Natural killer cell treated with Interleukin-12 subunit alpha and Interleukin-12 subunit beta and Interleukin-15 and Interleukin-18, amount 100 ng/mL, for 72 hours (primary cell): Measurements from ENCODE around the gene PRSS16. TPM values are rescaled to one million over a fixed set of nuclear protein-coding genes. Genes with fewer than 3 reads are reported as not detected.
"Not testable (repeated sequence)": the region's sequence is repeated elsewhere in the genome, so short reads cannot be mapped to it uniquely, and the experiment has no call there.

Source experiments
- ATAC-seq, 2 donors: fragments of 150-1000 bp; cut with Tn5 transposase in 1 of 2; sonication (Bioruptor Pico), chemical (Tn5 transposase) in 1 of 2; 2 replicates each; pipeline ENCODE4 v1.10.0; 2021
- DNase-seq: peaks from one replicate; pipeline ENCODE4 v3.0.0; 2022; ENCODE audit warnings: low spot score
- H3K27ac Mint-ChIP-seq, 2 donors: 1 replicate in 1 of 2; 2 replicates in 1 of 2; pipeline ENCODE4 v1.8.0; 2022; ENCODE audit warnings: mixed read lengths in 2 of 2, mild to moderate bottlenecking in 1 of 2, moderate library complexity in 1 of 2
- H3K27me3 Mint-ChIP-seq, 2 donors: 1 replicate in 1 of 2; 2 replicates in 1 of 2; pipeline ENCODE4 v1.8.0; 2022; ENCODE audit warnings: mixed read lengths in 2 of 2
- H3K36me3 Mint-ChIP-seq: one replicate; pipeline ENCODE4 v1.8.0; 2022; ENCODE audit warnings: mixed read lengths
- H3K4me1 Mint-ChIP-seq, 2 donors: 1 replicate in 1 of 2; 2 replicates in 1 of 2; pipeline ENCODE4 v1.8.0; 2022; ENCODE audit warnings: low read depth in 2 of 2, mixed read lengths in 2 of 2, mild to moderate bottlenecking in 1 of 2
- H3K4me3 Mint-ChIP-seq: one replicate; pipeline ENCODE4 v1.8.0; 2022; ENCODE audit warnings: mixed read lengths
- H3K9me3 Mint-ChIP-seq: 2 replicates; pipeline ENCODE4 v1.8.0; 2022; ENCODE audit warnings: mixed read lengths
- total RNA-seq, 2 donors: library from RNA; stranded (reverse); gene quantifications; one replicate each; pipeline ENCODE4 v1.2.3, GENCODE V29; 2022

Gene PRSS16
- total RNA-seq = not detected

DNA sequence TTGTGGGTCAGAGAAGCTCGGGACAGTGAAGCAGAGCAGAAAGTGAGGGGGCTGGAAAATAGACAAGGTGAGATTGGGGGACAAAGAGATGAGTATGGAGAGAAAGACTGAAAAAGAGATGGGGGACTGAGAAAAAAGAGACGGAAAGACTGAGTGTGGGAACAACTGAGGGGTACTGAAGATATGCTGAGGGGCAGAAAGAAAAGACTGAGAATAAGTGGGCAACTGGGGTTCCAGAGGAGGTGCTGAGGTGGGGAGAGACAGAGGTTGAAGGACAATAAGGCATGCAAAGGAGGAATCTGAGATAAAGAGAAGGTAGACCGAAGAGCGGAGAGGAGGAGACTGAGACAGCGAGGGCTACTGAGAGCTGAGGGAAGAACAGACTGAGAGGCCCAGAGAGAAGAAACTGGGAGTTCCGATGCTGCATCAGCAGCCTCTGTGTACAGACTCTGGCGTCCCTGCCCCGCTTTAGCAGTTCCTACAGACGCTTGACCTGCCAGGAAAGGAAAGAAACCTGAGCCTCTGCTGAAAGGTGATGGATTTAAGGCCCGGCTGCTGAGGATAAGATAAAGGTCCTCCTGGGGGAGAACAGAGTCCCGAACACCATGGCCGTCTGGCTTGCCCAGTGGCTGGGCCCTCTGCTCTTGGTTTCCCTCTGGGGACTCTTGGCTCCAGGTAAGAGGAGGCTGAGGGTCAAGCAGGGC lies at the start of gene PRSS16:
PRSS16 (plus strand) TSS at position 569 of the 704 bp plus-strand sequence; CDS start at position 606, 37 bp downstream.
- Mint-ChIP-seq H3K9me3 (no peaks in the 10 kb centered on the region), H3K27ac (no peak within 1 kb of the TSS), H3K4me1 (peaks cover 2 to 4% of the 10 kb centered on the region in 2 donors), H3K27me3 (peaks cover 19 to 27% of the 10 kb centered on the region in 2 donors), H3K36me3 (no peaks in the 10 kb centered on the region), H3K4me3 (no peak within 1 kb of the TSS)
- DNase-seq (no peak), ATAC-seq (no peak)

- Mint-ChIP-seq H3K27ac (peak overlapping the region; percentile 37), H3K9me3 (no peaks in the 10 kb centered on the region), H3K4me3 (peak overlapping the region; percentile 74), H3K27me3 (peaks cover 0 to 3% of the 10 kb centered on the region in 2 donors), H3K36me3 (peaks cover 8% of the 10 kb centered on the region), H3K4me1 (peaks cover 19 to 26% of the 10 kb centered on the region in 2 donors)
- DNase-seq = no peak
- peak; percentile 74 to 78 for ATAC-seq
These were observed 41.9 kb upstream of the PRSS16 start for GRCh38 chr6:27205375-27206278.

GRCh38 chr6:27206806-27207205 lies 40.7 kb upstream of the PRSS16 start:
- peak overlapping the region; percentile 74 for H3K4me3 Mint-ChIP-seq
- ATAC-seq = peak in 1 of 2 donors; percentile 28

DNA sequence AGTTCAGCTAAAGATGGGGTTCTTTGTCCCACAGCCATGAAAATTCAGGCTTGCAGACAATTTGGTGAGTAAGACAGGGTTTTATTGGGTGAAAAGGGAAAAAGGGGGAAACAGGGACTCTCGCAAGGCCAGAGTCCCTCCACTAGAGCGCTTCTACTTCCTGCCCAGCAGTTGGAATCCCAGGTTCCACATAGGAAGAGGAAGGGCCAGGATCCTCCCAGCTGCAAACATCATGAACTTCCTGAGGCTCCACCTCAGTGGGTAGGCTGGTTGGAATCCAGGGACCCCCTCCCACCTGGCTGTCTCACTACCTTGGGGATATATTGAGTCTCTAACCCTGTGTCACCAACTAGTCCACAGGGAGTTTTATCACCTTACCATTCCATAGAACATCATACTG lies 39.5 kb upstream of the PRSS16 start:
- DNase-seq (no peak), ATAC-seq (no peak)
- Mint-ChIP-seq H3K4me1 (peaks cover 18 to 26% of the 10 kb centered on the region in 2 donors), H3K27ac (no peak overlapping the region), H3K36me3 (peaks cover 8% of the 10 kb centered on the region), H3K9me3 (no peaks in the 10 kb centered on the region), H3K4me3 (no peak overlapping the region), H3K27me3 (peaks cover 0 to 10% of the 10 kb centered on the region in 2 donors)

More at GRCh38 chr6:27206806-27207205, 40.7 kb upstream of the PRSS16 start:
- peaks cover 8% of the 10 kb centered on the region for H3K36me3 Mint-ChIP-seq
- DNase-seq = no peak
- H3K9me3 Mint-ChIP-seq = no peaks in the 10 kb centered on the region
- H3K27ac Mint-ChIP-seq = peak overlapping the region in 1 of 2 donors; percentile 30
- H3K27me3 Mint-ChIP-seq = peaks cover 0 to 9% of the 10 kb centered on the region in 2 donors
- H3K4me1 Mint-ChIP-seq = peaks cover 21 to 26% of the 10 kb centered on the region in 2 donors

- Mint-ChIP-seq H3K9me3 (no peaks in the 10 kb centered on the region), H3K4me3 (no peak overlapping the region), H3K4me1 (peaks cover 18 to 27% of the 10 kb centered on the region in 2 donors), H3K36me3 (peaks cover 8% of the 10 kb centered on the region), H3K27ac (no peak overlapping the region), H3K27me3 (peaks cover 0 to 16% of the 10 kb centered on the region in 2 donors)
- ATAC-seq (no peak), DNase-seq (no peak)
These were observed 38.3 kb upstream of the PRSS16 start for GRCh38 chr6:27209196-27209595.

DNA sequence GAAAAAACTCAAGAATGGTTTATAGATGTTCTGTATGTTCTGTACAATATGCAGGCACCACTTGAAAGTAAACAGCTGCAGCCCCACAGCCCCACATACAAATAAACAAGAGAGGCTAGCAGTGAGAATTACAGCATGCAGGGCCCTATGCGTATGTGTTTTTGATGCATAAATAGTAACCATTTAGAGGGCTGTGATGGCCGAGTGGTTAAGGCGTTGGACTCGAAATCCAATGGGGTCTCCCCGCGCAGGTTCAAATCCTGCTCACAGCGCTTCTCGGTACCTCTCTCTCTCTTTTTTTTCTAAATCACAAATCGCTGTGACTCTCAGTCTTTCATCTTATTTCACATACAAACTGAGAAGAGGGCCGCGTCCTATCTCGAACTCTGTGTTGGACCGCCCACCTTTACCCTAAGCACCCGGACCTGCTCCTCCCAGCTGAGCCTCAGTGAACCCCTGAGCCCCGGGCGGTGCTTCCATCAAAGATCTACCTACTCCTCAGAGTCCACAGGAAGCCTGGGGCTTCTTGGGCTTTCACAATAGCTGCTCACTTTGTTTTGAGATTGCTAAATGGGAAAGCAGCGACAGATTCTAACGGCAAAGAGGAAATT lies 37.7 kb upstream of the PRSS16 start:
- H3K4me1 Mint-ChIP-seq = peaks cover 19 to 29% of the 10 kb centered on the region in 2 donors
- H3K9me3 Mint-ChIP-seq = no peaks in the 10 kb centered on the region
- H3K4me3 Mint-ChIP-seq = no peak overlapping the region
- DNase-seq (no peak), ATAC-seq (peak in 1 of 2 donors; percentile 45)
- peaks cover 8% of the 10 kb centered on the region for H3K36me3 Mint-ChIP-seq
- H3K27me3 Mint-ChIP-seq = peaks cover 0 to 21% of the 10 kb centered on the region in 2 donors
- no peak overlapping the region for H3K27ac Mint-ChIP-seq

GRCh38 chr6:27213091-27213517 lies 34.4 kb upstream of the PRSS16 start:
- peaks cover 8 to 30% of the 10 kb centered on the region in 2 donors for H3K27me3 Mint-ChIP-seq

DNA sequence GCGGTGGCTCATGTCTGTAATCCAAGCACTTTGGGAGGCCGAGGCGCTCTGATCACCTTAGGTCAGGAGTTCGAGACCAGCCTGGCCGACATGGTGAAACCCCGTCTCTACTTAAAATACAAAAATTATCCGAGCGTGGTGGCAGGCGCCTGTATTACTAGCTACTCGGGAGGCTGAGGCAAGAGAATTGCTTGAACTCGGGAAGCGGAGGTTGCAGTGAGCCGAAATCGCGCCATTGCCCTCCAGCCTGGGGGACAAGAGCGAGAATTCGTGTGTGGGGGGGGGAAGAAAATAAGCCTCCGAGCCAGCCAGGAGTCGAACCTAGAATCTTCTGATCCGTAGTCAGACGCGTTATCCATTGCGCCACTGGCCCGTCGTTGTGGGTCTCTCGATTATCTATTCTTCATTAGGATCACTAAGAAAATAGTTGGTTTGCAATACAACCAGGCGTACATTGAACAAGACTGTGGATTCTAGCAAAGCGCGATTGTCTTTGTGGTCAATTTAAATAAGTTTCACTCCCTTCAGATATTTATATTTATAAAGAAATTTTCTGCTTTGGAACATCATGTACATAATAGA lies 33.9 kb upstream of the PRSS16 start:
- DNase-seq = no peak
- H3K27ac Mint-ChIP-seq = no peak overlapping the region
- peaks cover 3% of the 10 kb centered on the region for H3K9me3 Mint-ChIP-seq
- peak overlapping the region; percentile 80 for H3K4me3 Mint-ChIP-seq
- peaks cover 6% of the 10 kb centered on the region for H3K36me3 Mint-ChIP-seq
- H3K27me3 Mint-ChIP-seq = peaks cover 8 to 31% of the 10 kb centered on the region in 2 donors
- H3K4me1 Mint-ChIP-seq = peaks cover 9 to 12% of the 10 kb centered on the region in 2 donors
- no peak for ATAC-seq

More at GRCh38 chr6:27213091-27213517, 34.4 kb upstream of the PRSS16 start:
- H3K4me1 Mint-ChIP-seq = peaks cover 9 to 12% of the 10 kb centered on the region in 2 donors
- not testable (repeated sequence) for H3K27ac Mint-ChIP-seq, H3K9me3 Mint-ChIP-seq, H3K36me3 Mint-ChIP-seq, ATAC-seq, DNase-seq, H3K4me3 Mint-ChIP-seq

DNA sequence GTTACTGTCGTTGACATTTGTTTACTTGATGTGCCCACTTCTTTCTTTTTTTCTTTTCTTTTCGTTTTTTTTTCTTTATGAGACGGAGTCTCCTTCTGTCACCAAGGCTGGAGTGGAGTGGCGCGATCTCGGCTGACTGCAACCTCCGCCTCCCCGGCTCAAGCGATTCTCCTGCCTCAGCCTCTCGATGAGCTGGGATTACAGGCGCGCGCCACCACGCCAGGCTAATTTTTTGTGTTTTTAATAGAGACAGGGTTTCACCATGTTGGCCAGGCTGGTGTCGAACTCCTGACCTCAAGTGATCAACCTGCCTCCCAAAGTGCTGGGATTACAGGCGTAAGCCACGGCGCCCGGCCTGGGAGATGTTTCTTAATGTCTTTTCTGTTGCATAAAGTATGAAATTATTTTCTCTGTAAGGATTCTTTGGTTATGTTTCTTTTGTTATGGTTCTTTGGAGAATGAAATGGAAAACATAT lies 33.3 kb upstream of the PRSS16 start:
- no peak for DNase-seq
- Mint-ChIP-seq H3K27me3 (peaks cover 8 to 35% of the 10 kb centered on the region in 2 donors), H3K4me3 (peak overlapping the region; percentile 80), H3K27ac (peak overlapping the region in 1 of 2 donors; percentile 46), H3K4me1 (peaks cover 8 to 9% of the 10 kb centered on the region in 2 donors), H3K9me3 (peaks cover 3% of the 10 kb centered on the region), H3K36me3 (peaks cover 6% of the 10 kb centered on the region)
- ATAC-seq = no peak

- no peak overlapping the region for H3K27ac Mint-ChIP-seq
- ATAC-seq = no peak
- DNase-seq = no peak
- H3K4me3 Mint-ChIP-seq = no peak overlapping the region
- H3K36me3 Mint-ChIP-seq = peaks cover 6% of the 10 kb centered on the region
- H3K9me3 Mint-ChIP-seq = peaks cover 3% of the 10 kb centered on the region
- H3K4me1 Mint-ChIP-seq = peaks cover 3 to 8% of the 10 kb centered on the region in 2 donors
- H3K27me3 Mint-ChIP-seq = peaks cover 21 to 38% of the 10 kb centered on the region in 2 donors
These were observed 30.6 kb upstream of the PRSS16 start for GRCh38 chr6:27216874-27217273.

GRCh38 chr6:27222971-27223370 lies 24.5 kb upstream of the PRSS16 start:
- H3K27ac Mint-ChIP-seq, H3K36me3 Mint-ChIP-seq, H3K4me3 Mint-ChIP-seq, DNase-seq, H3K4me1 Mint-ChIP-seq, ATAC-seq, H3K9me3 Mint-ChIP-seq: not testable (repeated sequence)
- peaks cover 38% of the 10 kb centered on the region in 2 donors for H3K27me3 Mint-ChIP-seq

DNA sequence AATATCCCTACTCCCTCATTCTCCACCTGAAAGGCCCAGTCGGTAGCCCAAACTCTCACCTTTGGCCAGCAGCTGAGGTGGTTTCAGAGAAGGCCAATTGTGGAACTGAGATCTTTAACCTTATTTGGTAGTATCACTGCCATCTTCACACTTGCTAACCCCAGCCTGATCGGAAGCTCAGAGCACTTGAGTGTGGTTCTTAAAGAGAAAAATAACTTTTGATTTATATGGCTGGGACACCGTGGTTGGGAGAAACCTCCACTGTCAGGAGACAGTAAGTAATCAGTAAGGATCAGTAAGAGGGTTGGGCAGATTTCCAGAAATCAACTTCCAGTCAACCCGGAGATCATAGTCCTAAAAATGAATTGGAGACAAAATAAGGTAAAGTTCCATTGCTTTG lies 22.8 kb upstream of the PRSS16 start:
- Mint-ChIP-seq H3K9me3 (no peaks in the 10 kb centered on the region), H3K4me1 (peaks cover 0 to 10% of the 10 kb centered on the region in 2 donors), H3K36me3 (no peaks in the 10 kb centered on the region), H3K27ac (no peak overlapping the region), H3K27me3 (peaks cover 39 to 44% of the 10 kb centered on the region in 2 donors), H3K4me3 (no peak overlapping the region)
- ATAC-seq (no peak), DNase-seq (no peak)

DNA sequence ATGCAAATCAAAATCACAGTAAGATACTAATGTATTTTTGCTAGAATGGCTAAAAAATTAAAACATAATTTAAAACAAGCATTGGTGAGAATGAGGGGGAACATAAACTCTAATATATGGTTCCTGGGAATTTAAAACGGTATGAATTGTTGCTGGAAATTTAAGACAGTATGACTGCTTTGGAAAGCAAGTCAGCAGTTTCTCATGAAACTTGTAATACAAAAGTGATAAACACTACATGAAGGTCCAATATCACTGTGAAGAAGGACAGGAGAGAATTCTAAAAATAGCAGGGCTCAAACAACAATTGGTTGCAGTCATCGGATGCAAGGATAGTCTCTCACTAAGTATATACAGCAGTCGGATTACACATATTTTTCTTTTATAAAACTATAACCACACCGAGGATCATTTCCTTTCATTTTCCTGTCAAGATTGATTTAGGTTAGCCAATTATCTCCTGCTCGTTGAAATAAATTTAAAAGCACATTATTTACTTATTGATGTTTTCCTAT lies 18.5 kb upstream of the PRSS16 start:
- peaks cover 4 to 10% of the 10 kb centered on the region in 2 donors for H3K4me1 Mint-ChIP-seq
- H3K9me3 Mint-ChIP-seq = no peaks in the 10 kb centered on the region
- H3K4me3 Mint-ChIP-seq = no peak overlapping the region
- H3K36me3 Mint-ChIP-seq = peaks cover 4% of the 10 kb centered on the region
- H3K27ac Mint-ChIP-seq = no peak overlapping the region
- peaks cover 39 to 45% of the 10 kb centered on the region in 2 donors for H3K27me3 Mint-ChIP-seq
- DNase-seq (no peak), ATAC-seq (no peak)
